Natural killer cell (primary cell): Measurements from ENCODE around the gene KHDRBS1. TPM values are rescaled to one million over a fixed set of nuclear protein-coding genes. Genes with fewer than 3 reads are reported as not detected.

Source experiments
- ATAC-seq, 3 donors: fragments of 150-1000 bp in 2 of 3; fragments of 200-7000 bp in 1 of 3; cut with Tn5 transposase; 1 replicate in 1 of 3; 2 replicates in 2 of 3; pipeline ENCODE4 v1.10.0; 2021; ENCODE audit warnings: mild to moderate bottlenecking in 2 of 3, moderate library complexity in 2 of 3
- DNase-seq, 2 donors: peaks; one replicate each; pipeline versions ENCODE4 v3.0.0 to v3.0.0-alpha.2; 2013 to 2021; ENCODE audit warnings: mixed read lengths in 1 of 2
- H3K27ac ChIP-seq: one replicate; pipeline ENCODE4 v1.5.1; 2013; ENCODE audit warnings: mild to moderate bottlenecking, low read length
- H3K27me3 ChIP-seq: one replicate; pipeline ENCODE4 v1.6.1; 2013; ENCODE audit warnings: low read length; ENCODE audit not compliant: control insufficient read depth, insufficient read depth
- H3K36me3 ChIP-seq: one replicate; pipeline ENCODE4 v1.6.1; 2013; ENCODE audit warnings: low read length; ENCODE audit not compliant: control insufficient read depth, insufficient read depth
- H3K4me1 ChIP-seq: one replicate; pipeline ENCODE4 v1.6.1; 2013; ENCODE audit warnings: low read length; ENCODE audit not compliant: control insufficient read depth, insufficient read depth
- H3K4me3 ChIP-seq: one replicate; pipeline ENCODE4 v1.5.1; 2013; ENCODE audit warnings: low read length
- H3K9me3 ChIP-seq: one replicate; pipeline ENCODE4 v1.6.1; 2013; ENCODE audit warnings: low read length; ENCODE audit not compliant: control insufficient read depth, insufficient read depth
- H3K27ac Mint-ChIP-seq, 2 donors: one replicate each; pipeline ENCODE4 v1.8.0; 2022; ENCODE audit warnings: mild to moderate bottlenecking in 2 of 2, mixed read lengths in 2 of 2, moderate library complexity in 1 of 2
- H3K27me3 Mint-ChIP-seq, 2 donors: one replicate each; pipeline ENCODE4 v1.8.0; 2022; ENCODE audit warnings: low read depth in 2 of 2, mixed read lengths in 2 of 2
- H3K36me3 Mint-ChIP-seq: one replicate; pipeline ENCODE4 v1.8.0; 2022; ENCODE audit warnings: mixed read lengths
- H3K4me1 Mint-ChIP-seq, 2 donors: one replicate each; pipeline ENCODE4 v1.8.0; 2022; ENCODE audit warnings: mixed read lengths in 2 of 2
- H3K4me3 Mint-ChIP-seq: one replicate; pipeline ENCODE4 v1.8.0; 2022; ENCODE audit warnings: mild to moderate bottlenecking, moderate library complexity, mixed read lengths
- H3K9me3 Mint-ChIP-seq, 2 donors: one replicate each; pipeline ENCODE4 v1.8.0; 2022; ENCODE audit warnings: mixed read lengths in 2 of 2
- WGBS: methylation state at CpG from one replicate; pipeline ENCODE4 v1.1.7; 2013; ENCODE audit warnings: missing lambda C conversion rate; ENCODE audit not compliant: insufficient coverage; 5-methylcytosine and 5-hydroxymethylcytosine counted together
- intact Hi-C: fragments of 100-400 bp; cut with micrococcal nuclease; formaldehyde crosslinking; loops from one replicate; pipeline ENCODE4 v1.14.2; 2022
- total RNA-seq, 4 donors: library from RNA; stranded (reverse); fragments of 120-200 nt in 1 of 4; gene quantifications; one replicate each; pipeline versions ENCODE4 v1.2.3 to v1.2.4, GENCODE V29; 2013 to 2022
- TF ChIP-seq, protein P1 (sequence below): fragments of 200-600 bp; IDR thresholded peaks from one replicate; pipeline ENCODE4 v1.8.0; 2022; ENCODE audit warnings: antibody characterized with exemption

Gene KHDRBS1
- total RNA-seq, 3 donors from 2014 or later (not counting 1 experiment from before 2014, with no cell fraction given) = 107 to 112 (median 109) TPM

DNA sequence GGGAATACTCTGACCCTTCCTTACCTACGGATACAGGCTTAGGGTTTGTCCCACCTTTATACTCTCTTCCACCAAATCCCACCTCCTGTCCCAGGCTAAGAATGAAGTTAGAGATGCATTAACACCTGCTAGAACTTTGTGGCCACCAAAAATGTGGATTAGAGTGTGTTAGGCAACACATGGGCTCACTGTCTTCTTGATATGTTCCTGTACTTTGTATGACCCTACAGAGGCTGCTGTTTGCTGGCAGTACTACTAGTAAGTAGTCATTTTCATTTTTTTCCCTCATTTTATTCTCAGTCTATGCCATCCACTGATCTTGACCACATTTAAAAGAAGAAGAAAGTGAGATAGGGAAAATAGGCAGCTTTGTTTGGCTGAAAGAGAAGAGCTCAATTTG lies 38.0 kb downstream of the KHDRBS1 start:
- TF ChIP-seq, protein P1, sequence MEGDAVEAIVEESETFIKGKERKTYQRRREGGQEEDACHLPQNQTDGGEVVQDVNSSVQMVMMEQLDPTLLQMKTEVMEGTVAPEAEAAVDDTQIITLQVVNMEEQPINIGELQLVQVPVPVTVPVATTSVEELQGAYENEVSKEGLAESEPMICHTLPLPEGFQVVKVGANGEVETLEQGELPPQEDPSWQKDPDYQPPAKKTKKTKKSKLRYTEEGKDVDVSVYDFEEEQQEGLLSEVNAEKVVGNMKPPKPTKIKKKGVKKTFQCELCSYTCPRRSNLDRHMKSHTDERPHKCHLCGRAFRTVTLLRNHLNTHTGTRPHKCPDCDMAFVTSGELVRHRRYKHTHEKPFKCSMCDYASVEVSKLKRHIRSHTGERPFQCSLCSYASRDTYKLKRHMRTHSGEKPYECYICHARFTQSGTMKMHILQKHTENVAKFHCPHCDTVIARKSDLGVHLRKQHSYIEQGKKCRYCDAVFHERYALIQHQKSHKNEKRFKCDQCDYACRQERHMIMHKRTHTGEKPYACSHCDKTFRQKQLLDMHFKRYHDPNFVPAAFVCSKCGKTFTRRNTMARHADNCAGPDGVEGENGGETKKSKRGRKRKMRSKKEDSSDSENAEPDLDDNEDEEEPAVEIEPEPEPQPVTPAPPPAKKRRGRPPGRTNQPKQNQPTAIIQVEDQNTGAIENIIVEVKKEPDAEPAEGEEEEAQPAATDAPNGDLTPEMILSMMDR = no peak
- H3K9me3 ChIP-seq = no peaks in the 10 kb centered on the region
- intact Hi-C loops = no loop called here
- 90% methylated on average over 1 of the region's 1 CpG for WGBS
- H3K27ac ChIP-seq = no peak overlapping the region
- Mint-ChIP-seq H3K9me3 (no peaks in the 10 kb centered on the region), H3K4me1 (peaks cover 0 to 15% of the 10 kb centered on the region in 2 donors), H3K4me3 (no peak overlapping the region), H3K36me3 (peaks cover 17% of the 10 kb centered on the region), H3K27ac (peak overlapping the region in 1 of 2 donors; percentile 23), H3K27me3 (no peaks in the 10 kb centered on the region)
- no peak overlapping the region for H3K4me3 ChIP-seq
- no peaks in the 10 kb centered on the region for H3K27me3 ChIP-seq
- no peak for DNase-seq
- no peak for ATAC-seq
- H3K36me3 ChIP-seq = peaks cover 68% of the 10 kb centered on the region
- no peaks in the 10 kb centered on the region for H3K4me1 ChIP-seq

DNA sequence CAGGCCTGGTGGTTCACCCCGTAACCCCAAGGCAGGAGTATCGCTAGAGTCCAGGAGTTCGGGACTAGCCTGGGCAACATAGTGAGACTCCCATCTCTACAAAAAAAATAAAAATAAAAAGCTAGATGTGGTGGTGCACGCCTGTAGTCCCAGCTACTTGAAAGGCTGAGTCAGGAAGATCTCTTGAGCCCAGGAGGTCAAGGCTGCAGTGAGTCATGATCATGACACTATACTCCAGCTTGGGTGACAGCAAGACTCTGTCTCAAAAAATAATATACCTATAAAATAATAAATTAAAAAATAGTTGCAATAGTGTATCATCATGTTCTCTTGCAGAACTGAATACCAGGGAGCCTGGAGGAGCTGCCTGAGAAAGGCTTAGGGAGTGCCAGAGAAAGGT lies 39.2 kb downstream of the KHDRBS1 start:
- Mint-ChIP-seq H3K27ac (no peak overlapping the region), H3K27me3 (no peaks in the 10 kb centered on the region), H3K36me3 (peaks cover 12% of the 10 kb centered on the region), H3K4me3 (no peak overlapping the region), H3K4me1 (peaks cover 0 to 16% of the 10 kb centered on the region in 2 donors), H3K9me3 (no peaks in the 10 kb centered on the region)
- ATAC-seq (no peak), DNase-seq (no peak)
- intact Hi-C loops = no loop called here
- Histone ChIP-seq H3K27ac (no peak overlapping the region), H3K4me3 (no peak overlapping the region), H3K36me3 (peaks cover 64% of the 10 kb centered on the region), H3K27me3 (no peaks in the 10 kb centered on the region), H3K9me3 (no peaks in the 10 kb centered on the region), H3K4me1 (no peaks in the 10 kb centered on the region)
- TF ChIP-seq, protein P1 = no peak
- WGBS = 100% methylated on average over 3 of the region's 4 CpGs

DNA sequence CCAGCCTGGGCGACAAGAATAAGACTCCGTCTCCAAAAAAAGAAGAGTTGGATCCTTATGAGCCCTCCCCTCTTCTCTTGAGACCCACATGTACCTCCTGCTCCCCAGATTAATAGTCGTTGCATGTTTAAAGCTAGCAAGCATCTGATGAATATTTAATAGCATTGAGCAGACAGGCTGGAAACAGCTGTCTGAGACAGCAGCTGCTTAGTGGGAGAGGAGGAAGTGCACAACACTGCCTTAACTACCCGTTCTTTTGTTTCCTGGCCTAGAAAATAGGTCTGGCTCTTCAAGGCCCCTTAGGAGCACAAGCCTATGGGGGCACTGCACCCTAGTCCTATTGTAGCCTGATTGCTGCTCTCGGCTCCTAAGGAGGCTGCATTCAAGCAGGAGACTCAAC lies 41.7 kb downstream of the KHDRBS1 start:
- Histone ChIP-seq H3K9me3 (no peaks in the 10 kb centered on the region), H3K27ac (no peak overlapping the region), H3K27me3 (no peaks in the 10 kb centered on the region), H3K4me3 (no peak overlapping the region), H3K4me1 (no peaks in the 10 kb centered on the region), H3K36me3 (peaks cover 66% of the 10 kb centered on the region)
- 91% methylated on average over 5 of the region's 5 CpGs for WGBS
- no peak for ATAC-seq
- TF ChIP-seq, protein P1 = no peak
- no peak for DNase-seq
- intact Hi-C loops = no loop called here
- Mint-ChIP-seq H3K9me3 (no peaks in the 10 kb centered on the region), H3K36me3 (peaks cover 10% of the 10 kb centered on the region), H3K27me3 (no peaks in the 10 kb centered on the region), H3K27ac (no peak overlapping the region), H3K4me1 (peaks cover 0 to 8% of the 10 kb centered on the region in 2 donors), H3K4me3 (no peak overlapping the region)

DNA sequence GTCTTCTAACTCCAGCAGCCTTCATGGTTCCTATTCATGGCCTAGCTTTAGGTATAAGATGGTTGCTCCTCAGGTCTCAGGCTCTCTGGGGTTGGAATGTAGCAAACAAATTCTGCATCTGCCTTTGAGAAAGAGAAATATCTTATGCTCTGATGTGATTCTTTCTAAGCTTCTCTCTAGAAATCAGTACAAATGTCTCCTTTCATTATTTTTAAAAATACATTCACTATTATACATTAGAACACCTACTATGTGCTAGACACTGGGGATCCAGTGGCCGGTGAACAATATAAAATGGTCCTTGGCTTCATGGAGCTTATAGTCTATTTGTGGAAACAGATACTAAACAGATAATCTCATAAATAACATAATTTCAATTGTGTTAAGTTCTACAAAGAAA lies 42.9 kb downstream of the KHDRBS1 start:
- H3K27me3 Mint-ChIP-seq = no peaks in the 10 kb centered on the region
- peaks cover 0 to 8% of the 10 kb centered on the region in 2 donors for H3K4me1 Mint-ChIP-seq
- Histone ChIP-seq H3K9me3 (no peaks in the 10 kb centered on the region), H3K27me3 (no peaks in the 10 kb centered on the region), H3K27ac (no peak overlapping the region), H3K4me3 (no peak overlapping the region), H3K36me3 (peaks cover 65% of the 10 kb centered on the region), H3K4me1 (no peaks in the 10 kb centered on the region)
- peaks cover 9% of the 10 kb centered on the region for H3K36me3 Mint-ChIP-seq
- H3K27ac Mint-ChIP-seq = peak overlapping the region; percentile 65 to 81
- TF ChIP-seq, protein P1 = no peak
- no peak for DNase-seq
- no peak overlapping the region for H3K4me3 Mint-ChIP-seq
- WGBS = no CpG with 5 or more reads among the region's 1 CpG
- intact Hi-C loops = no loop called here
- no peaks in the 10 kb centered on the region for H3K9me3 Mint-ChIP-seq
- no peak for ATAC-seq
